ENCODE measurements around the gene MYT1.
"Not testable (repeated sequence)": the region's sequence is repeated elsewhere in the genome, so short reads cannot be mapped to it uniquely, and the experiment has no call there.

MYT1 gene

DNA sequence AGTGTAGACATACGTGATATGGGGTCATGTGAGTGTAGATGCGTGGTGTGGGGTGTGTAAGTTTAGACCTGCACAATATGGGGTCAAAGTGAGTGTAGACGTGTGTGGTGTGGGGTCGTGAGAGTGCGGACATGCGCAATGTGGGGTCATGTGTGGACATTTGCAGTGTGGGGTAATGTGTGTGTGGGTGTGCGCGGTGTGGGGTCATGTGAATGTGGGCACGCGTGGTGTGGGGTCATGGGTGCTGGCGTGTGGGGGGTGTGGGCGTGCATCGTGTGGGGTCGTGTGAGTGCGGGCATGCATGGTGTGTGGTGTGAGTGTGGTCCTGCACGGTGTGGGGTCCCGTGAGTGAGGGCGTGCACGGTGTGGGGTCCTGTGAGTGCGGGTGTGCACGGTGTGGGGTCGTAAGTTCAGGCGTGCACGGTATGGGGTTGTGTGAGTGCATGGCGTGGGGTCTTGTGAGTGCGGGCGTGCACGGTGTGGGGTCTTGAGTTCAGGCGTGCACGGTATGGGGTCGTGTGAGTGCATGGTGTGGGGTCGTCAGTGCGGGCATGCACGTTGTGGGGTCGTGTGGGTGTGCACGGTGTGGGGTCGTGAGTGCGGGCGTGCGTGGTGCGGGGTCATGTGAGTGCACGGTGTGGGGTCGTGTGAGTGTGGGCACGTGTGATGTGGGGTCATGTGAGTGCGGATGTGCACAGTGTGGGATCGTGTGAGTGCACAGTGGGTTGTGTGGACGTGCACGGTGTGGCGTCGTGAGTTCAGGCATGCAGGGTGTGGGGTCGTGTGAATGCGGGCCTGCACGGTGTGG is 105.6 kb downstream of the MYT1 start:
- TF ChIP-seq GATA1 (IDR thresholded peaks at IDR 0.05; ENCODE audit: low read depth, low read length) (no peak), POLR2A (IDR thresholded peaks at IDR 0.05; ENCODE audit: low read length) (no peak)

DNA sequence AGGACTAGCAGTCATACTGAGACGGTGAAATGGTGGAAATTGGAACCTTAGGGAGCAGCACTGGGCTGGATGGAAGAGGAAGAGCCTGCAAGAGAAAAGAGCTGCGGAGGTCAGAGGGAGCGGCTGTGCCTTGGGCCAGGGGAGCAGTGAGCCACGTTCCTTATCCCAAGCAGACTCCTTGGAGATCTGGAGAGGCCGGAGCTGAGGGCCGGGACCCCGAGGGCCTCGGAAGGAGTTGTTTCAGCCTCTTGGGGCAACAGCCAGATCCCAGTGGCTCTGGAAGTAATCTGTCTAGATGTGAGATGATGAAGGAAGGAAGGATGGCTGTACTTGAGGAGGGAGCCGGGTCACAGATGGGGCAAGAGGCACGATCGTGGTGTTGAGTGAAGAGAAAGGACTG is 107.4 kb downstream of the MYT1 start:
- no peak for DNase-seq
- TF ChIP-seq POLR2A (IDR thresholded peaks at IDR 0.05; ENCODE audit: low read length) (no peak), GATA1 (IDR thresholded peaks at IDR 0.05; ENCODE audit: low read depth, low read length) (no peak)

More for the DNA sequence above, 105.6 kb downstream of the MYT1 start:
- DNase-seq = no peak

DNA sequence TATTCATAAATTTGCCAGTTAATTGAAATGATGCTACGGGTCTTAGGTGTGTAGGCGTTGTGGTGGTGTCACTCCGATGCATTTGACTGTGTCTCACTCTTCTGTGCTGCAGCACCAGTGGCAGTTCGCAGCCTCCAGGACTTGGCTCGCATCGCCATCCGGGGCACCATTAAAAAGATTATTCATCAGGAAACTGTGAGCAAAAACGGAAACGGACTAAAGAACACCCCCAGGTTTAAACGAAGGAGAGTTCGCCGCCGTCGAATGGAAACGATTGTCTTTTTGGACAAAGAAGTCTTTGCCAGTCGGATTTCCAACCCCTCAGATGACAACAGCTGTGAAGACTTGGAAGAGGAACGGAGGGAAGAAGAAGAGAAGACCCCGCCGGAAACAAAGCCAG is 108.9 kb downstream of the MYT1 start:
- no peak for DNase-seq
- TF ChIP-seq GATA1 (IDR thresholded peaks at IDR 0.05; ENCODE audit: low read depth, low read length) (no peak), POLR2A (IDR thresholded peaks at IDR 0.05; ENCODE audit: low read length) (no peak)

DNA sequence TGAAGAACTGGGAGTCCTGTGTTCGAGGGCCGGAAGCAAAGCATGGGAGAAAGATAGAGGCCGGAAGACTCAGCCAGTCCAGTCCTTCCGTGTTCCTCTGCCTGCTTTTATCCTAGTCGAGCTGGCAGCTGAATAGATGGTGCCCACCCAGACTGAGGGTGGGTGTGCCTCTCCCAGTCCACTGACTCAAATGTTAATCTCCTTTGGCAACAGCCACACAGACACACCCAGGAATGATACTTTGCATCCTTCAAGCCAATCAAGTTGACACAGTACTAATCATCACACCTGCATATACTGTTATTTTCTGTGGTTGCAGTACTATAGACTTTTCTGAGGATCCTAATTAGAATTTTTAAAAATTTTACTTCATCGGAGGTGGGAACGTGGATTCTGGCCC is 112.6 kb downstream of the MYT1 start:
- DNase-seq = no peak
- TF ChIP-seq POLR2A (IDR thresholded peaks at IDR 0.05; ENCODE audit: low read length) (no peak), GATA1 (IDR thresholded peaks at IDR 0.05; ENCODE audit: low read depth, low read length) (no peak)

DNA sequence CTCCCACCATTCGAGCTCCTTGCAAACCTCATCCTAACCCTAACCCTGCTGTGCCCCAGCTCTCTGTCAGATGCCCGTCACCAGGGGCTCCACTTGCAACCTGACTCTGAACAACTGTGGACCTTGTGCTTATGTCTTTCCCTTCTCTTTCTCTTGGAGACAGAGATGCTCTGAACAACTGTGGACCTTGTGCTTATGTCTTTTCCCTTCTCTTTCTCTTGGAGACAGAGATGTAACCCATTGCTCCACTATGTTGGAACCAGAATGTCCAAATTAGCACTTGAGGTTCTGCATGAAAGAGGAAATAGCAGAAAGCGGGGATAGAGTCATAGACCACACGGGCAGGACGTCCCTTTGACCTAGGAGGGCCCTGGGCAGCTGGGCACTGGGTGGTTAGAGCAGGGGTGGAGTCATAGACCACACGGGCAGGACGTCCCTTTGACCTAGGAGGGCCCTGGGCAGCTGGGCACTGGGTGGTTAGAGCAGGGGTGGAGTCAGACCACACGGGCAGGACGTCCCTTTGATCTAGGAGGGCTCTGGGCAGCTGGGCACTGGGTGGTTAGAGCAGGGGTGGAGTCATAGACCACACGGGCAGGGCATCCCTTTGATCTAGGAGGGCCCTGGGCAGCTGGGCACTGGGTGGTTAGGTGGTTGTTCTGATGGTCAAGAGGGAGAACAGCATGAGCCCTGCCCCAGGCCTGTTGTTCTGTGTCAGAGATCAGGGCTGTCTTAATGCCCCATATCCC is 113.5 kb downstream of the MYT1 start:
- no peak for TF ChIP-seq GATA1 (IDR thresholded peaks at IDR 0.05; ENCODE audit: low read depth, low read length)
- TF ChIP-seq POLR2A (IDR thresholded peaks at IDR 0.05; ENCODE audit: low read length) = no peak
- DNase-seq = no peak

DNA sequence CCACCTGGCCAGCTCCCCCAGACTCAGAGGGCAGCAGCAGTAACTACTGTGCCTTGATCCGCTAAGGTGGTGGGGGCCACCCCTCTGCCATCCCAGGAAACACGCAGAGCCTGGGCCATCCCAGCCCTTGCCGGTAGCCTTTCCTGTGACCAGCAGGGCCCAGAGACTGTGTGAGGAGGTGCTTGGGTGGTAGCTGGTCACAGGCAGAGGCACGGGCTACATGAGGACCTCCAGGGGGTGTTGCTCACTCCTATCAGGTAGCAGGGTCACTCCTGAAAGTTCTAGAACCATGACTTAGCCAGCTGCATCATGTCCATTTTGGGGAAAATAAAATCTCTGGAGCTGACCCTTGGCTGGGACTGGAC is 114.0 kb downstream of the MYT1 start:
- DNase-seq = no peak
- TF ChIP-seq POLR2A (IDR thresholded peaks at IDR 0.05; ENCODE audit: low read length) (no peak), GATA1 (IDR thresholded peaks at IDR 0.05; ENCODE audit: low read depth, low read length) (no peak)

DNA sequence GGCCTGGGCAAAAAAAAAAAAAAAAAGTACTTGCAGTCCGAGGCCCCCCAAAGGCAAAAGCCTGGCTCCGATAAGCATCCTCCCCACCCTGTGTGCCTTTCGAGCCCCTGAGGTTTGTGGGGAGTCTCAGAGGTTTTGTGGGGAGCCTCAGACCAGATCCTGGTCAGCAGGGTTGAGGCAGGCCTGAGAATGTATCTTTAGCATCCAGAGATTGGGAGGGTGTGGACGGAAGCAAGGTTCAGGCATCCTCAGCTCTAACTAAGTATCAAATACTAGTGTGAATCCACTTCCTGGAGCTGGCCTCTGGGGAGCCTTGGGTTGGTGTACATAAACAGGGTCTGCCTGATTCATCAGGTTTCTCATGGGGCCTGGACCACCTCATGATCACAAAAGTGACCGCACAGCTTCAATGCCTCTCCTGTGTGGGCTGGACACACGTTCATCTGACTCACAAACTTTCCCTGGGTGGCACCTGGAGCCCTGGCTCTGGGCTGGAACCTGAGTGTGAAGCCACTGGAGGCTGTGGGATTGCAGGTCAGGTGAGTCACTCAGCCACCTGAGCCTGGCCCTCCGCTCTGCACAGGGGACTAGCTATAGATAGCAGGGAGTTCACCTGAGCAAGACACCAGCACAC is 115.7 kb downstream of the MYT1 start:
- DNase-seq = no peak

DNA sequence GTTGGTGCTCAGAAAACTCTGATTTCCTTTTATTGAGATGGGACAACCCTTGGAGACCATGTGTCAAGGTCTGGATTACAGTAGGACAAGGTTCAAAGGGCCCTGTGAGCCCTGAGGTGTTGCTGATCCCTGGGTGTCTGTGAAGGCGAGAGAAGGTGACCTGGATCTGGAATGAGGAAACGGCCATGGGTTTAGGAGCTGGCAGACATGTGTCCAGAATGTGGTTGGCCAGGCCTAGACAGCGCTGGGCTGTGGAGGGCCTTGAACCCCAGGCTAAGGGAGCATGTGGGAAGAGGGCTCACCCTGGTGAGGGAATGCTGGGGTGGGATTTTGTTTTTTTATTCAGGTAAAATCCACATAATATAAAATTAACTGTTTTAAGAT is 116.2 kb downstream of the MYT1 start:
- no peak for DNase-seq
- TF ChIP-seq GATA1 (IDR thresholded peaks at IDR 0.05; ENCODE audit: low read depth, low read length) (no peak), POLR2A (IDR thresholded peaks at IDR 0.05; ENCODE audit: low read length) (no peak)

More for the DNA sequence above, 115.7 kb downstream of the MYT1 start:
- TF ChIP-seq GATA1 (IDR thresholded peaks at IDR 0.05; ENCODE audit: low read depth, low read length) = no peak
- no peak for TF ChIP-seq POLR2A (IDR thresholded peaks at IDR 0.05; ENCODE audit: low read length)

DNA sequence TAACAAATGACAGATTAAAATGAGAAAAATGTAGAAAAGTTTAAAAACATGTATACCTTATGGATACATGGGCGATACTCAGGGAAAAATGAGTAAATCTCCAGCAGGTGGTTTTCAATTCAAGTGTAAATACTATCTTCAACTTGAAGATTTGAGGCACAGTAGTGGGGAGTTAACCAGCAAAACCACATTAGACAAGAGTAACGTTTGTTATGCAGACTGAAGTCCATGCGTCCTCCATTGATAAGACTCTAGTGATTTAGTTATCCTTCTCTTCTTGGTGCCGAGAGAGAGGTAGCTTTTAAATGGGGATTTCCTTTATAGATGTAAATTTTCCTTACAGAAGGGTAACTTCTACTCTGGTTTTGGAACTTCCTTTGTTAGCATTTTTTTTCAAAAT is 119.4 kb downstream of the MYT1 start:
- no peak for DNase-seq
- TF ChIP-seq POLR2A (IDR thresholded peaks at IDR 0.05; ENCODE audit: low read length) = no peak
- no peak for TF ChIP-seq GATA1 (IDR thresholded peaks at IDR 0.05; ENCODE audit: low read depth, low read length)

DNA sequence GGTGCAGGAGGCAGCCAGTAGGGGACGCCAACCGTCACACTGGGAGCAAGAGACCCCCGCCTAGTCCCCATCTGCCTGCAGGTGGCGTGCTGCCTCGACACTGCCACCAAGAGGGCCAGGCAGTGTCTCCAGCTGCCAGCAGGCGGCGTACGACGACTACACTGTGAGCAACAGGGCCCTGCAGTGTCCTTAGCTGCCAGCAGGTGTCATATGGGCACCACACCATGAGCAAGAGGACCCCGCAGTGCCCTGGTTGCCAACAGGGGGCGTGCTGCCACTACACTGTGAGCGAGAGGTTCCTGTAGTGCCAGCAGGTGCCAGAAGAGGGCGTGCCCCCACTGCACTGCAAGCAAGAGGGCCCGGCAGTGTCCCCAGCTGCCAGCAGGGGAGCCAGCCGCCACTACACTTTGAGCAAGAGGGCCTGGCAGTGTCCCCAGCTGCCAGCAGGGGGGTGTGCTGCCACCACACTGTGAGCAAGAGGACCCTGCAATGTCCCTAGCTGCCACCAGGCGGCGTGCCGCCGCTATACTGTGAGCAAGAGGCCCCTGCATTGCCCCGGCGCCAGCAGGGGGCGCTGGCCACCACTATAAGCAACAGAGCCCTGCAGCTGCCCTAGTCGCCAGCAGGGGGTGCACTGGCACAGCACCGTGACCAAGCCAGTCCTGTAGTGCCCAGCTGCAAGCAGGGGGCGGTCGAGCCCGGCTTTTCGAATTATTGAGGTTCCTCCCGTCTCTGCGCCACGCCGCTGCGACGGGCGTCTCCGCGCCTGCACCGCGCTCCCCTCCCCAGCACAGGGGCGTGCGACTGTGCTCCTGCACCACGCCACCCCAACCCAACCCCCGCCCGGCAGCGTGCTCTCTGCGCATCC is 121.6 kb downstream of the MYT1 start:
- DNase-seq = peak; percentile 92 to 94

DNA sequence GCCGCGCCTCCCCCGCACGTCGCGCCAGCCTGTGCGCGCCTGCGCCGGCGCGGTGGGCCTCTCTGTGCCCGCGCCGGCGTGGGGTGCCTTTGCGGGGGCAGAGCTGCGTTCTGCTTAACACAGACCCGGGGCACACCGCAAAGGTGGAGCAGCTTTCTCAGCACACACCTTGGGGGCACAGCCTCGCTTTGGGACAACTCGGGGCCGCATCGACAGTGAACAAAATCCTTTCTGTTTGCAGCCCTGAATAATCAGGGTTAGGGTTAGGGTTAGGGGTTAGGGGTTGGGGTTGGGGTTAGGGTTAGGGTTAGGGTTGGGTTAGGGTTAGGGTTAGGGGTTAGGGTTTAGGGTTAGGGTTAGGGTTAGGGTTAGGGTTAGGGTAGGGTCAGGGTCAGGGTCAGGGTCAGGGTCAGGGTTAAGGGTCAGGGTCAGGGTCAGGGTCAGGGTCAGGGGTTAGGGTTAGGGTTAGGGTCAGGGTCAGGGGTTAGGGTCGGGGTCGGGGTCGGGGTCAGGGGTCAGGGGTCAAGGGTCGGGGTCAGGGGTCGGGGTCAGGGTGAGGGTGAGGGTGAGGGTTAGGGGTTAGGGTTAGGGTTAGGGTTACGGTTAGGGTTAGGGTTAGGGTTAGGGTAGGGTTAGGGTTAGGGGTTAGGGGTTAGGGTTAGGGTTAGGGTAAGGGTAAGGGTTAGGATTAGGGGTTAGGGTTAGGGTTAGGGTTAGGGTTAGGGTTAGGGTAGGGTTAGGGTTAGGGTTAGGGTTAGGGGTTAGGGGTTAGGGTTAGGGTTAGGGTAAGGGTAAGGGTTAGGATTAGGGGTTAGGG is 122.4 kb downstream of the MYT1 start:
- peak; percentile 50 to 54 for DNase-seq

DNA sequence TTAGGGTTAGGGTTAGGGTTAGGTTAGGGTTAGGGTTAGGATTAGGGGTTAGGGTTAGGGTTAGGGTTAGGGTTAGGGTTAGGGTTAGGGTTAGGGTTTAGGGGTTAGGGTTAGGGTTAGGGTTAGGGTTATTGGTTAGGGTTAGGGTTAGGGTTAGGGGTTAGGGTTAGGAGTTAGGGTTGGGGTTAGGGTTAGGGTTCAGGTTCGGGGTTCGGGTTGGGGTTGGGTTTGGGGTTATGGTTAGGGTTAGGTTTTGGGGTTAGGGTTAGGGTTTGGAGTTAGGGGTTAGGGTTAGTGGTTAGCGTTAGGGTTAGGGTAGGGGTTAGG is 123.0 kb downstream of the MYT1 start:
- DNase-seq = not testable (repeated sequence)

Measured in erythroblast (primary cell).